ENCODE results near the gene SLC39A11. TPM values are rescaled to one million over a fixed set of nuclear protein-coding genes. Genes with fewer than 3 reads are reported as not detected.

SLC39A11 gene
- total and polyA plus RNA-seq, 2 of the 13 experiments (the other 11 are each of a cell fraction or from before 2014, with no cell fraction given), result 17.2 to 31.5 TPM

DNA sequence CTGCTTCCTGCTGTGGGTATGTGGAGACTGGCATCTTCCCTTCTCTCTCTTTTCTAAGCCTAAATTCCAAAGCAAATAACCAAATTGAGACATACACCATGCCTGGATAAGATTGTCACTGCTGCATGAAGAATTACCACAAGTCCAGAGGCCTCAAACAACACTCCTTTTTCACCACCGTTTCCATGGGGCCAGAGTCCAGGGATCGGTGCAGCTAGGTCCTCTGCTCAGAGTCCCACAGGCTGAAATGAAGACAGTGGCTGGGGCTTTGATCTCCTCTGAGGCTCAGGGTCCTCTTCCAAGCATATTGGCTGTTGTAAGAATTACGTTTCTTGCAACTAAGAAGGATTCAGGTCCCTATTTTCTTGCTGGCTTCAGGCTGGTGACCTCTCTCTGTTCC, 130.4 kb downstream of the SLC39A11 start (continued):
- TF ChIP-seq XBP1 (CRISPR knock-in tag; IDR thresholded peaks at IDR 0.05) (no peak), HOXA3 (CRISPR knock-in tag; IDR thresholded peaks at IDR 0.05) (peak; percentile 47; the same call in 1 of the 2 replicates), ZNF709 (CRISPR knock-in tag; IDR thresholded peaks at IDR 0.05) (no peak), HDAC1 (CRISPR knock-in tag; IDR thresholded peaks at IDR 0.05) (0 out of 2 replicates have a peak, but pooled peaks have one; percentile 39), ZKSCAN8 (CRISPR knock-in tag; IDR thresholded peaks at IDR 0.05; ENCODE audit: borderline replicate concordance) (no peak), KAT7 (CRISPR knock-in tag; IDR thresholded peaks at IDR 0.05; ENCODE audit: borderline replicate concordance) (no peak), ZFX (CRISPR knock-in tag; IDR thresholded peaks at IDR 0.05; ENCODE audit: low read depth) (peak; percentile 43; the same call in 1 of the 2 replicates), ZSCAN21 (CRISPR knock-in tag; IDR thresholded peaks at IDR 0.05; ENCODE audit: borderline replicate concordance) (no peak), SALL1 (CRISPR knock-in tag; IDR thresholded peaks at IDR 0.05) (0 out of 2 replicates have a peak, but pooled peaks have one; percentile 40)
- TF ChIP-seq, protein P1, sequence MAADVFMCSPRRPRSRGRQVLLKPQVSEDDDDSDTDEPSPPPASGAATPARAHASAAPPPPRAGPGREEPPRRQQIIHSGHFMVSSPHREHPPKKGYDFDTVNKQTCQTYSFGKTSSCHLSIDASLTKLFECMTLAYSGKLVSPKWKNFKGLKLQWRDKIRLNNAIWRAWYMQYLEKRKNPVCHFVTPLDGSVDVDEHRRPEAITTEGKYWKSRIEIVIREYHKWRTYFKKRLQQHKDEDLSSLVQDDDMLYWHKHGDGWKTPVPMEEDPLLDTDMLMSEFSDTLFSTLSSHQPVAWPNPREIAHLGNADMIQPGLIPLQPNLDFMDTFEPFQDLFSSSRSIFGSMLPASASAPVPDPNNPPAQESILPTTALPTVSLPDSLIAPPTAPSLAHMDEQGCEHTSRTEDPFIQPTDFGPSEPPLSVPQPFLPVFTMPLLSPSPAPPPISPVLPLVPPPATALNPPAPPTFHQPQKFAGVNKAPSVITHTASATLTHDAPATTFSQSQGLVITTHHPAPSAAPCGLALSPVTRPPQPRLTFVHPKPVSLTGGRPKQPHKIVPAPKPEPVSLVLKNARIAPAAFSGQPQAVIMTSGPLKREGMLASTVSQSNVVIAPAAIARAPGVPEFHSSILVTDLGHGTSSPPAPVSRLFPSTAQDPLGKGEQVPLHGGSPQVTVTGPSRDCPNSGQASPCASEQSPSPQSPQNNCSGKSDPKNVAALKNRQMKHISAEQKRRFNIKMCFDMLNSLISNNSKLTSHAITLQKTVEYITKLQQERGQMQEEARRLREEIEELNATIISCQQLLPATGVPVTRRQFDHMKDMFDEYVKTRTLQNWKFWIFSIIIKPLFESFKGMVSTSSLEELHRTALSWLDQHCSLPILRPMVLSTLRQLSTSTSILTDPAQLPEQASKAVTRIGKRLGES (CRISPR knock-in tag; IDR thresholded peaks at IDR 0.05; ENCODE audit: borderline replicate concordance), result no peak
- TF ChIP-seq, protein P2, sequence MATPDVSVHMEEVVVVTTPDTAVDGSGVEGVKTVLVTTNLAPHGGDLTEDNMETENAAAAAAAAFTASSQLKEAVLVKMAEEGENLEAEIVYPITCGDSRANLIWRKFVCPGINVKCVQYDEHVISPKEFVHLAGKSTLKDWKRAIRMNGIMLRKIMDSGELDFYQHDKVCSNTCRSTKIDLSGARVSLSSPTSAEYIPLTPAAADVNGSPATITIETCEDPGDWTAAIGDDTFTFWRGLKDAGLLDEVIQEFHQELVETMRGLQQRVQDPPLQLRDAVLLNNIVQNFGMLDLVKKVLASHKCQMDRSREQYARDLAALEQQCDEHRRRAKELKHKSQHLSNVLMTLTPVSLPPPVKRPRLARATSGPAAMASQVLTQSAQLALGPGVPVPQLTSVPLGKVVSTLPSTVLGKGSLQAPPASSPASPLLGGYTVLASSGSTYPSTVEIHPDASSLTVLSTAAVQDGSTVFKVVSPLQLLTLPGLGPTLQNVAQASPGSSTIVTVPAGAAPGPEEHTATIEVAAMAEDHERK (CRISPR knock-in tag; IDR thresholded peaks at IDR 0.05; ENCODE audit: low read depth), result no peak
- TF ChIP-seq, protein P3, sequence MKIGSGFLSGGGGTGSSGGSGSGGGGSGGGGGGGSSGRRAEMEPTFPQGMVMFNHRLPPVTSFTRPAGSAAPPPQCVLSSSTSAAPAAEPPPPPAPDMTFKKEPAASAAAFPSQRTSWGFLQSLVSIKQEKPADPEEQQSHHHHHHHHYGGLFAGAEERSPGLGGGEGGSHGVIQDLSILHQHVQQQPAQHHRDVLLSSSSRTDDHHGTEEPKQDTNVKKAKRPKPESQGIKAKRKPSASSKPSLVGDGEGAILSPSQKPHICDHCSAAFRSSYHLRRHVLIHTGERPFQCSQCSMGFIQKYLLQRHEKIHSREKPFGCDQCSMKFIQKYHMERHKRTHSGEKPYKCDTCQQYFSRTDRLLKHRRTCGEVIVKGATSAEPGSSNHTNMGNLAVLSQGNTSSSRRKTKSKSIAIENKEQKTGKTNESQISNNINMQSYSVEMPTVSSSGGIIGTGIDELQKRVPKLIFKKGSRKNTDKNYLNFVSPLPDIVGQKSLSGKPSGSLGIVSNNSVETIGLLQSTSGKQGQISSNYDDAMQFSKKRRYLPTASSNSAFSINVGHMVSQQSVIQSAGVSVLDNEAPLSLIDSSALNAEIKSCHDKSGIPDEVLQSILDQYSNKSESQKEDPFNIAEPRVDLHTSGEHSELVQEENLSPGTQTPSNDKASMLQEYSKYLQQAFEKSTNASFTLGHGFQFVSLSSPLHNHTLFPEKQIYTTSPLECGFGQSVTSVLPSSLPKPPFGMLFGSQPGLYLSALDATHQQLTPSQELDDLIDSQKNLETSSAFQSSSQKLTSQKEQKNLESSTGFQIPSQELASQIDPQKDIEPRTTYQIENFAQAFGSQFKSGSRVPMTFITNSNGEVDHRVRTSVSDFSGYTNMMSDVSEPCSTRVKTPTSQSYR (CRISPR knock-in tag; IDR thresholded peaks at IDR 0.05; ENCODE audit: borderline replicate concordance), result no peak
- TF ChIP-seq, protein P4, sequence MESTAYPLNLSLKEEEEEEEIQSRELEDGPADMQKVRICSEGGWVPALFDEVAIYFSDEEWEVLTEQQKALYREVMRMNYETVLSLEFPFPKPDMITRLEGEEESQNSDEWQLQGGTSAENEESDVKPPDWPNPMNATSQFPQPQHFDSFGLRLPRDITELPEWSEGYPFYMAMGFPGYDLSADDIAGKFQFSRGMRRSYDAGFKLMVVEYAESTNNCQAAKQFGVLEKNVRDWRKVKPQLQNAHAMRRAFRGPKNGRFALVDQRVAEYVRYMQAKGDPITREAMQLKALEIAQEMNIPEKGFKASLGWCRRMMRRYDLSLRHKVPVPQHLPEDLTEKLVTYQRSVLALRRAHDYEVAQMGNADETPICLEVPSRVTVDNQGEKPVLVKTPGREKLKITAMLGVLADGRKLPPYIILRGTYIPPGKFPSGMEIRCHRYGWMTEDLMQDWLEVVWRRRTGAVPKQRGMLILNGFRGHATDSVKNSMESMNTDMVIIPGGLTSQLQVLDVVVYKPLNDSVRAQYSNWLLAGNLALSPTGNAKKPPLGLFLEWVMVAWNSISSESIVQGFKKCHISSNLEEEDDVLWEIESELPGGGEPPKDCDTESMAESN (CRISPR knock-in tag; conservative IDR thresholded peaks at IDR 0.05), result 0 out of 2 replicates have a peak, but pooled peaks have one; percentile 42

All from HepG2 (cell line).